Effector CD8-positive, alpha-beta T cell (primary cell): ENCODE results near the gene CTXN1.
A peak's percentile ranks its signal among the peaks of the same experiment; 100 is the strongest.
"Not testable (repeated sequence)": the region's sequence is repeated elsewhere in the genome, so short reads cannot be mapped to it uniquely, and the experiment has no call there.

Experiments used
- DNase-seq: peaks from one replicate; lab custom pipeline; 2025; lab: John Stamatoyannopoulos, UW

CTXN1 gene

GRCh38 chr19:7925171-7925851 is 624 bp downstream of the CTXN1 start:
- peak; percentile 70 for DNase-seq

GRCh38 chr19:7924651-7925170 is 1.2 kb downstream of the CTXN1 start:
- DNase-seq, result no peak

DNA sequence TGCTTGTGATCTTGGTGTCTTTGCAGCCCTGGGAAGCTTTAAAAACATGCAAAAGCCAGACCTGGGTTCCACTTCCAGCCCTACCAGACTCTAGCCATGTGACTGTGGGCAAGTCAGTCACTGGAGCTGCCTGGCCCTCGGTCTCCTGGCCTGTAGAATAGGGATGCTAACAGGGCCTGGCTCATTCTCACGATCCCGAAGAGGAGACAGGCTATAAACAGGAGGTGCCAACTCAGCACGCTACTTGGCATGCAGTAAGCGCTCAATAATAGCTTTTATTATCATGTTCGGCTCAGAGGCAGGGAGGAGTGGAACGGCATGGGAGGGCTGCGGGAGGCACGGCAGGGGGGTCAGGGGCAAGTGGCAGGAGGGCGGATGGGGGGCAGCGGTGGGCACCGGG is 1.7 kb downstream of the CTXN1 start:
- DNase-seq, result no peak

GRCh38 chr19:7923295-7924191 is 2.4 kb downstream of the CTXN1 start:
- DNase-seq, result no peak

DNA sequence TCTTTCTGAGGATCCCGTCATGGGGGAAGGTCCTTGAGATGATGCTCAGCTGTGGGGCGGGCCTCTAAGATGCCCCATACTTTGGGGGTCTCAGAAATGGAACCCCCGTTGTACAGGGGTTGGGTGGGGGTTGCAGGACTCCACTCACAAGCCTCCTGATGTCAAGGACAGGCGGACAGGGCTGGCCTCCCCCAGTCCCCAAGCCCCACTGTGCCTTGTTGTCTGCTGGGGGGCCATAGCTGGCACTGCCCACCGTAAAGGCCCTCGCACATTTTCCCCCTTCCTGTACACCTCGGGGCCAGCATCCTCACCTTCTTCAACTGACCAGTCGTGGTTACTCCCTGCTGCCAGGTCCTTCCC is 3.1 kb downstream of the CTXN1 start:
- no peak for DNase-seq

DNA sequence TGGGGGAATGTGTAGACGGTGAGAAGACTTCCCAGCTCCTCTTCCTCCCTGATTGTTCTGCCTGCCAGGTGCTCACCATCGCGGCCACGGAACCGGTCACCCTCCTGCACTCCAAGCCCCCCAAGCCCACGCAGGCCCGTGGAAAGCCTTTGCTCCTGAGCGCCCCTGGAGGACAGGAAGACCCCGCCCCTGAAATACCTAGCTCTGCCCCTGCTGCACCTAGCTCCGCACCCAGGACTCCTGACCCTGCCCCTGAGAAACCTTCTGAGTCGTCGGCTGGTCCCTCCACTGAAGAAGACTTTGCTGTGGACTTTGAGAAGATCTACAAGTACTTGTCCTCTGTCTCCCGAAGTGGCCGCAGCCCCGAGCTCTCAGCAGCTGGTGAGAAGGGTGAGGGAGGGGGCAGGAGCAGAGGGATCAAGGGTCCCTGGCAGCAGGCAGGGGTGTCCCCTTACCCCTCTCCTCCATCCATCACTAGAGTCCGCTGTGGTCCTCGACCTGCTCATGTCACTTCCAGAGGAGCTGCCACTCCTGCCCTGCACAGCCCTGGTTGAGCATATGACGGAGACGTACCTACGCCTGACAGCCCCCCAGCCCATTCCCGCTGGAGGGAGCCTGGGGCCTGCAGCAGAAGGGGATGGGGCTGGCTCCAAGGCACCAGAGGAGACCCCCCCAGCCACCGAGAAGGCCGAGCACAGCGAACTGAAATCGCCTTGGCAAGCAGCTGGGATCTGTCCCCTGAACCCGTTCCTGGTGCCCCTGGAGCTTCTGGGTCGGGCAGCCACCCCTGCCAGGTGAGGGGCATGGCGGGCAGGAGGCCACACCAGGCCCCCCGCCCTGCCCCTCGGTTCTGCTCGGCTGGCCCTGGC is 3.7 kb downstream of the CTXN1 start:
- DNase-seq, result no peak

- DNase-seq, result no peak
Observed at GRCh38 chr19:7921302-7921966, 4.5 kb downstream of the CTXN1 start.

DNA sequence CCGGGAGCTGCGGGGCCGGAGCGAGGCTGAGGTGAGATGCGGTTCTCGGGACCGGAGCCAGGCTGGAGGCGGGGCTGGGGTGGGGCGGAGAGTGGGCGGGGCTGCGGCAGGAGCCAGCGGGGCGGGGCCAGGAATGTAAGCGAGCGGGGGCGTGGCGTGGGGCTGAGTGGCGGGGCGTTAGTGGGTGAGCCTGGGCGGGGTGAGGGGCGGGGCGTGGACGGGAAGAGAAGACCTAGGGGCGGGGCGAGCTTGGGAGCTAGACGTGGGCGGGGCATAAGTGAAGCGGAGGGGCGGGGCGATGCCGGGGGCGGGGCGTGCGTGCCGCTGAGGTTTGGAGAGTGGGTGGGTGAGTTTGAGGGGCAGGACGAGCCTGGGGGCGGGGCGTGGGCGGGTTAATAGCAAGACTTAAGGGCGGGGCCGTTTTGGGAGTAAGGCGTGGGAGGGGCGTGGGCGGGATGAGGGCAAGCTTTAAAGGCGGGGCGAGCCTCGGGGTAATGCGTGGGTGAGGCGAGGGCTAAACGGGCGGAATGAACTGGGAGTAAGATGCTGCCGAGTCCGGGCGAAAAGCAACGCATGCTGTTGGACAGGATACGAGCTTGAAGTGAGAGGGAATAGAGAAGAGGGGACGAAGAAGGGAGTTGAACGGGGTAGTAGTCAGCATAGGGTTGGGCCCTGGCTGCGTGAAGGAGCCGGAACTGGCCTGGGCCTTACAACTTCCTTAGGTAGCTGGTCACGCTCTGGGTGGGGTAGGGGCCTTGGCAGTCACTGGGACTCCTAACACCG is 5.2 kb downstream of the CTXN1 start:
- DNase-seq, result peak; percentile 100

DNA sequence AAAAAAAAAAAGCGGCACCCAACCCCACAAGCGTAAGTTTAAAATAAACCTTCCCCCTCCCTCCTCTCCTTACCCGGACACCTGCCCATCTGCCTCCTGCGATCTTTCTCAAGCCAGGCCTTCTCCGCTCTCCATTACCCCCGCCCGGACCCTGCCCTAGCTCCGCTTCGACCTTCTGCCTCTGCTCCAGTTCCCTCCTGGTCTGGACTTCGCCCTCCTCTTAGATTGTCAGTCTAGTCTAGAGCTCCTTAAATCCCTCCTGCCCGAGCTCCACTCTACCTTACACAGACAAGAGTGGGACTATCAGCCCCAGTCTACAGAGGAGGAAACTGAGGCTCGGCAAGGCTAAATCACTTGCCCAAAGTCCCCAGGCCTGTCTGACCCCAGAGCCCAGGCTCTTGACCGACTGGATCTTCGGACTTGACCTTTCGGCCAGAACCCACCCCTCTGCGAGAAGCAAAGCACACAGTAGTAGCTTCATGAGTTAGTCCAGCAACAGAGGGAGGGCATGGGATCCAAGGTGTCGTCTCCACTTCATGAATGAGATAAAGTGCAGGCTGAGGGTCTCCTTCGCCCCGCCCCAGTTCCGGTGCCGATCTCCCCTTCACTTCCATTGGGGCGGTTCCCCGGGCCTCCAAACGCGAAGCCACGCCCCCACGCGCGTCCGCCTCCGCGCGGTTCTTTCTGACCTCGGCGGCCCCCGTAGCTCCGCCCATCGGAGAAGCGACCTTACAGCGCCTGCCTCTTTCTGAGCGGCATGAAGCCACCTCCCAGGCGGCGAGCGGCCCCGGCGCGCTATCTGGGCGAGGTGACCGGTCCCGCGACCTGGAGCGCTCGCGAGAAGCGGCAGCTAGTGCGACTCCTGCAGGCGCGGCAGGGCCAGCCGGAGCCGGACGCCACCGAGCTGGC is 6.1 kb downstream of the CTXN1 start, which contains the start of gene SNAPC2:
SNAPC2 (plus strand) TSS at position 729 of the 909 bp plus-strand sequence; CDS start at position 758, 29 bp downstream.
- DNase-seq, result peak; percentile 92

GRCh38 chr19:7918615-7919421 is 7.1 kb downstream of the CTXN1 start:
- DNase-seq, result no peak

- DNase-seq, result not testable (repeated sequence)
Observed at GRCh38 chr19:7918062-7918614, 7.8 kb downstream of the CTXN1 start.

GRCh38 chr19:7917267-7918061 is 8.5 kb downstream of the CTXN1 start:
- peak; percentile 31 for DNase-seq

GRCh38 chr19:7916955-7917266 is 9.0 kb downstream of the CTXN1 start:
- no peak for DNase-seq

- peak; percentile 16 for DNase-seq
Observed at GRCh38 chr19:7916103-7916954, 9.6 kb downstream of the CTXN1 start.

DNA sequence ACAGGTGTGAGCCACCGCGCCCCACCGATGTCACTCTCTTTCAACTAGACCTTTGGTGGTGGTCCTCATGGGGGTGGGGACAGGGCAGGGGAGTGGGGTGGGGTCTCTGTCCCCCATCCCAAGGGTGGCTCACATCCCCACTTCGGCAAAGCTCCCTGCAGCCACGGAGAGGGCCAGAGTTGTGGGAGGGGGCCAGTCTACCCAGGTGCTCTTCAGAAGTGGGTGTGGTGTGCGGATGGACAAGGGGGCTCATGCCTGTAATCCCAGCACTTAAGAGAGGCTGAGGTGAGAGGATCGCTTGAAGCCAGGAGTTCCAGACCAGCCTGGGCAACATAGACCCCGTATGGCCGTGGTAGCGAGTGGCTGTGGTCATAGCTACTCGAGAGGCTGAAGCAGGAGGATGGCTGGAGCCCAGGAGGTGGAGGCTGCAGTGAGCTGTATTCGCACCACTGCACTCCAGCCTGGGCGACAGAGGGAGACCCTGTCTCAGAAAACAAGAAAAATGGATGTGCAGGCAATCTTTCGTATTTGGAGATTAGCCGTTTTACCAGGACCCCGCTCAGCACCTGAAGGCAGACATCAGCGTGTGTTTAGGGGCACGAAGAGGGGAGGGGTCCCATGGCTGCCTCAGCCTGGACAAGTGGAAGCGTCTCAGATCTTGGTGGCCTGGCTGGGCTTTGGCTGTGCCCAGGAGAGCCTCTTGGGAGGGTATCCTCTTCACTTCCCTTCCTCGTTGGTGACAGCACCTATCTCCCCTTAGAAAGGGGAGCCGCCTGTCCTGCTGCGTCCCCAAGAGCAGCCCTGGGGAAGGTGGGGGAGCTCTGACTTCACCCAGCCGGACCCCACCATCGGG is 10.5 kb downstream of the CTXN1 start:
- no peak for DNase-seq

GRCh38 chr19:7914598-7915045 is 11.3 kb downstream of the CTXN1 start, which contains the start of gene TGFBR3L:
Gene TGFBR3L (plus strand): TSS chr19:7914830.
- no peak for DNase-seq
